LoVo (cell line): ENCODE data around the gene TMEM86B.
"Not testable (repeated sequence)": the region's sequence is repeated elsewhere in the genome, so short reads cannot be mapped to it uniquely, and the experiment has no call there.

Experiments used
- DNase-seq: peaks from one replicate; pipeline ENCODE4 v3.0.0-alpha.2; 2016; ENCODE audit warnings: low spot score

The TMEM86B gene

GRCh38 chr19:55241935-55242464 is 13.4 kb upstream of the TMEM86B start:
- DNase-seq, result no peak

GRCh38 chr19:55241143-55241934 is 12.8 kb upstream of the TMEM86B start:
- DNase-seq, result no peak

GRCh38 chr19:55240713-55241020 is 12.1 kb upstream of the TMEM86B start:
- DNase-seq, result no peak

- DNase-seq, result no peak
Observed at GRCh38 chr19:55239004-55239403, 10.4 kb upstream of the TMEM86B start.

GRCh38 chr19:55238030-55238429 is 9.5 kb upstream of the TMEM86B start:
- no peak for DNase-seq

GRCh38 chr19:55232986-55233385 is 4.4 kb upstream of the TMEM86B start:
- DNase-seq, result no peak

- no peak for DNase-seq
Observed at GRCh38 chr19:55232286-55232602, 3.7 kb upstream of the TMEM86B start.

GRCh38 chr19:55231391-55232285 is 3.1 kb upstream of the TMEM86B start:
- DNase-seq, result no peak

GRCh38 chr19:55230780-55231179 is 2.2 kb upstream of the TMEM86B start:
- no peak for DNase-seq

GRCh38 chr19:55230329-55230728 is 1.8 kb upstream of the TMEM86B start:
- no peak for DNase-seq

- no peak for DNase-seq
Observed at GRCh38 chr19:55229789-55230182, 1.2 kb upstream of the TMEM86B start.

GRCh38 chr19:55229145-55229788 is 704 bp upstream of the TMEM86B start:
- no peak for DNase-seq

- DNase-seq, result no peak
Observed at GRCh38 chr19:55228015-55228391, 560 bp downstream of the TMEM86B start.

- no peak for DNase-seq
Observed at GRCh38 chr19:55227241-55228014, 1.1 kb downstream of the TMEM86B start.

GRCh38 chr19:55226788-55227187 is 1.8 kb downstream of the TMEM86B start:
- DNase-seq, result no peak

GRCh38 chr19:55226273-55226672 is 2.3 kb downstream of the TMEM86B start:
- DNase-seq, result no peak

- no peak for DNase-seq
Observed at GRCh38 chr19:55225415-55225958, 3.1 kb downstream of the TMEM86B start.

- DNase-seq, result not testable (repeated sequence)
Observed at GRCh38 chr19:55224679-55225414, 3.7 kb downstream of the TMEM86B start.

GRCh38 chr19:55224038-55224665 is 4.4 kb downstream of the TMEM86B start:
- DNase-seq, result no peak

GRCh38 chr19:55223291-55224037 is 5.1 kb downstream of the TMEM86B start:
- DNase-seq, result no peak
